Activated naive CD8-positive, alpha-beta T cell treated with anti-CD3 and anti-CD28 coated beads for 36 hours (primary cell): Measurements from ENCODE around the gene EFNA4. TPM values are rescaled to one million over a fixed set of nuclear protein-coding genes. Genes with fewer than 3 reads are reported as not detected.

ENCODE experiments used
- DNase-seq: peaks from one replicate; pipeline ENCODE4 v3.0.0; 2021
- H3K27ac Mint-ChIP-seq: one replicate; pipeline ENCODE4 v1.8.0; 2022; ENCODE audit warnings: mild to moderate bottlenecking, moderate library complexity, mixed read lengths
- H3K27me3 Mint-ChIP-seq: one replicate; pipeline ENCODE4 v1.8.0; 2022; ENCODE audit warnings: mild to moderate bottlenecking, mixed read lengths
- H3K36me3 Mint-ChIP-seq: one replicate; pipeline ENCODE4 v1.8.0; 2021; ENCODE audit warnings: mild to moderate bottlenecking, mixed read lengths
- H3K4me1 Mint-ChIP-seq: one replicate; pipeline ENCODE4 v1.8.0; 2021; ENCODE audit warnings: mixed read lengths
- H3K4me3 Mint-ChIP-seq: one replicate; pipeline ENCODE4 v1.8.0; 2022; ENCODE audit warnings: mild to moderate bottlenecking, moderate library complexity, mixed read lengths
- H3K9me3 Mint-ChIP-seq: one replicate; pipeline ENCODE4 v1.8.0; 2022; ENCODE audit warnings: mixed read lengths
- total RNA-seq, 2 experiments: library from RNA; stranded (reverse); gene quantifications; one replicate each; pipeline ENCODE4 v1.2.3, GENCODE V29; 2021

Gene EFNA4
- total RNA-seq, 2 experiments from 2014 or later, result 2.1 to 2.5 TPM

DNA sequence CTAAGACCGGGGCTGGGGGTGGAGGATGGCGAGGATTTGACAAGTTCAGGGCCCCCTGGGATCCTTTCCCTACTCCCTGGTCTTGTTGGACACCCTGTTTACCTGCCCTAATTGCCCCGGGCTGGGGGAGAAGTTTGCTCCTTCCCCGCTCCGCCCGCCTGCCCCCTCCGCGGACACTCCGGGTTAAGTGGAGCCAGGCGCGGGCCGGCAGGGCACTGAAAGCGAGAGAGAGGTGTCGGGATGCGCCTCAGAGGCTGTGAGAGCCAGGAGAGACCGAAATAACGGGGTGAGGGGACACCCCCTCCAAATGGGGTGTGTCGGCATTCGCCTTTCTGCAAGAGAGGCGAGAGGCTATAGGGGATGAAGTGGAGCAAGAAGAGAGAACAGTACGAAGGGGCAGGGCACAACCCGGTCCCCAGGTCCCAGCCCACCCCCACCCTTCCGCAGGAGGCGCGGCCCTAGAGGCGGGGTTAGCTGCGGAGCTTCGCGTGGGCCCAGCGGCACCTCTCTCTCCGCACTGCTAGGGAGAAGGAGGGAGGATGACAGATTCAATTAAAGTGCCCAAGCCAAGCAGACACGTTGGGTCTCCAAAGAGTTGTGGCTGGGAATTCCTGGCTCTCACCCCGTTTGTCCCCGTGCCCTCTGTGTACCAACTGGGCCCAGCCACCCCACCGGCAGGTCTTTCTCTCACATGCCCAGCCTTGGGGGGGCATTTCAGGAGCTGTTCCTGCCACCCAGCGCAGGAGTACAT is 18.9 kb downstream of the EFNA4 start:
- no peaks in the 10 kb centered on the region for H3K9me3 Mint-ChIP-seq
- peak overlapping the region; percentile 40 for H3K4me3 Mint-ChIP-seq
- H3K27ac Mint-ChIP-seq, result no peak overlapping the region
- DNase-seq, result no peak
- no peaks in the 10 kb centered on the region for H3K36me3 Mint-ChIP-seq
- peaks cover 55% of the 10 kb centered on the region for H3K27me3 Mint-ChIP-seq
- peaks cover 37% of the 10 kb centered on the region for H3K4me1 Mint-ChIP-seq

GRCh38 chr1:155083052-155083541 is 19.6 kb downstream of the EFNA4 start:
- Mint-ChIP-seq H3K36me3 (no peaks in the 10 kb centered on the region), H3K9me3 (no peaks in the 10 kb centered on the region), H3K27ac (no peak overlapping the region), H3K4me3 (no peak overlapping the region), H3K4me1 (peaks cover 37% of the 10 kb centered on the region), H3K27me3 (peaks cover 55% of the 10 kb centered on the region)
- no peak for DNase-seq

GRCh38 chr1:155083865-155084721 is 20.6 kb downstream of the EFNA4 start:
- Mint-ChIP-seq H3K9me3 (no peaks in the 10 kb centered on the region), H3K4me1 (peaks cover 37% of the 10 kb centered on the region), H3K36me3 (no peaks in the 10 kb centered on the region), H3K4me3 (peak overlapping the region; percentile 89), H3K27ac (no peak overlapping the region), H3K27me3 (peaks cover 52% of the 10 kb centered on the region)
- no peak for DNase-seq

- peak; percentile 94 for DNase-seq
- Mint-ChIP-seq H3K4me3 (peak overlapping the region; percentile 89), H3K4me1 (peaks cover 32% of the 10 kb centered on the region), H3K36me3 (no peaks in the 10 kb centered on the region), H3K27ac (peak overlapping the region; percentile 92), H3K27me3 (peaks cover 44% of the 10 kb centered on the region), H3K9me3 (no peaks in the 10 kb centered on the region)
These were observed 21.4 kb downstream of the EFNA4 start for GRCh38 chr1:155084722-155085503.

DNA sequence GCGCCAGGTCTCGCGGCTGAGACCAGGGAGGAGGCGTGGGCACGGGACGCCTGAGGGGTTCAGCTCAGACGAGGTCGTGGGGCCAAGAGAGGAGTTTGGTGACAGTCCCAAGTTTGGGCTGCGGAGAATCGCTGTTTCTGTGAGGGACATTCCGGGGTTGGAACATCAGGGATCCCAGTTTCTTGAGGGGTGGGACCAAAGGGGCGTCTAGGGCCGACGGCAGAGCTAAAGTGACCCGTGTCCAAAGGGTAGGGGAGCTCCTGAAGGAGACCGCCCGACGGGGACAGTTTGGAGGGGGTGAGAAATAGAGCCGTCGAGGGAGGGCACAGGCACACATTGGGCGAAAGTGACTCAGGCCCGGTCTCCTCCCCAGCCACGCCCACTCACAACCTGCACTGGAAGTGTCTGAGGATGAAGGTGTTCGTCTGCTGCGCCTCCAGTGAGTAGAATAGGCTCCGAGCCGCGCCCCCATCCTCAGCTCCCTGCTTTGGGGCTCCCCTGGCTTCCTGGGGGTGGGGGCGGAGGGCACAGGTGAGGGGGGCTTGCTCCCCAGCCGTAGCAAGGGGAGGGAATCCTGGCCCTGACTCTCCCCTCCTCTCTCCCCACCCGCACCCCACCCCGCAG is 22.1 kb downstream of the EFNA4 start:
- peaks cover 32% of the 10 kb centered on the region for H3K4me1 Mint-ChIP-seq
- peak; percentile 82 for DNase-seq
- H3K9me3 Mint-ChIP-seq, result no peaks in the 10 kb centered on the region
- peaks cover 37% of the 10 kb centered on the region for H3K27me3 Mint-ChIP-seq
- peak overlapping the region; percentile 92 for H3K27ac Mint-ChIP-seq
- peak overlapping the region; percentile 89 for H3K4me3 Mint-ChIP-seq
- no peaks in the 10 kb centered on the region for H3K36me3 Mint-ChIP-seq

DNA sequence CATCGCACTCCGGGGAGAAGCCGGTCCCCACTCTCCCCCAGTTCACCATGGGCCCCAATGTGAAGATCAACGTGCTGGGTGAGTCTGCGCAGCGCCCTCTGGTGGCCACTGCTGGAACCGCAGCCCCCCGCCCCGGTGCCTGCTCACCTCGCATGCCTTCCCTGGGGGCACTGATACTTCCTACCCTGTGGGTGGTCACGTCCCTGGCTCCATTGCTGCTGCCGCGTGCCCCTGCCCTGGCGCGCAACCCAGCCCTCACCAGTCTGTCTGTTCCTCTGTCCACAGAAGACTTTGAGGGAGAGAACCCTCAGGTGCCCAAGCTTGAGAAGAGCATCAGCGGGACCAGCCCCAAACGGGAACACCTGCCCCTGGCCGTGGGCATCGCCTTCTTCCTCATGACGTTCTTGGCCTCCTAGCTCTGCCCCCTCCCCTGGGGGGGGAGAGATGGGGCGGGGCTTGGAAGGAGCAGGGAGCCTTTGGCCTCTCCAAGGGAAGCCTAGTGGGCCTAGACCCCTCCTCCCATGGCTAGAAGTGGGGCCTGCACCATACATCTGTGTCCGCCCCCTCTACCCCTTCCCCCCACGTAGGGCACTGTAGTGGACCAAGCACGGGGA is 22.7 kb downstream of the EFNA4 start:
- no peaks in the 10 kb centered on the region for H3K9me3 Mint-ChIP-seq
- H3K36me3 Mint-ChIP-seq, result no peaks in the 10 kb centered on the region
- peaks cover 34% of the 10 kb centered on the region for H3K27me3 Mint-ChIP-seq

DNA sequence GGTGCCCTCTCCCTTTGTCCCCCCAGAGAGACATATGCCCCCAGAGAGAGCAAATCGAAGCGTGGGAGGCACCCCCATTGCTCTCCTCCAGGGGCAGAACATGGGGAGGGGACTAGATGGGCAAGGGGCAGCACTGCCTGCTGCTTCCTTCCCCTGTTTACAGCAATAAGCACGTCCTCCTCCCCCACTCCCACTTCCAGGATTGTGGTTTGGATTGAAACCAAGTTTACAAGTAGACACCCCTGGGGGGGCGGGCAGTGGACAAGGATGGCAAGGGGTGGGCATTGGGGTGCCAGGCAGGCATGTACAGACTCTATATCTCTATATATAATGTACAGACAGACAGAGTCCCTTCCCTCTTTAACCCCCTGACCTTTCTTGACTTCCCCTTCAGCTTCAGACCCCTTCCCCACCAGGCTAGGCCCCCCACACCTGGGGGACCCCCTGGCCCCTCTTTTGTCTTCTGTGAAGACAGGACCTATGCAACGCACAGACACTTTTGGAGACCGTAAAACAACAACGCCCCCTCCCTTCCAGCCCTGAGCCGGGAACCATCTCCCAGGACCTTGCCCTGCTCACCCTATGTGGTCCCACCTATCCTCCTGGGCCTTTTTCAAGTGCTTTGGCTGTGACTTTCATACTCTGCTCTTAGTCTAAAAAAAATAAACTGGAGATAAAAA is 23.5 kb downstream of the EFNA4 start:
- Mint-ChIP-seq H3K27ac (no peak overlapping the region), H3K4me3 (no peak overlapping the region), H3K9me3 (no peaks in the 10 kb centered on the region), H3K27me3 (peaks cover 27% of the 10 kb centered on the region), H3K36me3 (no peaks in the 10 kb centered on the region), H3K4me1 (peaks cover 28% of the 10 kb centered on the region)
- DNase-seq, result no peak

More for the DNA sequence above, 22.7 kb downstream of the EFNA4 start:
- DNase-seq, result peak; percentile 85
- Mint-ChIP-seq H3K27ac (no peak overlapping the region), H3K4me3 (peak overlapping the region; percentile 89), H3K4me1 (peaks cover 31% of the 10 kb centered on the region)

- Mint-ChIP-seq H3K27me3 (peaks cover 3% of the 10 kb centered on the region), H3K4me3 (no peak overlapping the region), H3K27ac (no peak overlapping the region), H3K4me1 (peaks cover 3% of the 10 kb centered on the region), H3K9me3 (no peaks in the 10 kb centered on the region), H3K36me3 (no peaks in the 10 kb centered on the region)
- peak; percentile 82 for DNase-seq
These were observed 27.8 kb downstream of the EFNA4 start for GRCh38 chr1:155091071-155092051.

GRCh38 chr1:155092131-155092530 is 28.6 kb downstream of the EFNA4 start:
- Mint-ChIP-seq H3K4me3 (no peak overlapping the region), H3K4me1 (peaks cover 3% of the 10 kb centered on the region), H3K27ac (no peak overlapping the region), H3K9me3 (no peaks in the 10 kb centered on the region), H3K36me3 (no peaks in the 10 kb centered on the region), H3K27me3 (peaks cover 3% of the 10 kb centered on the region)
- no peak for DNase-seq

DNA sequence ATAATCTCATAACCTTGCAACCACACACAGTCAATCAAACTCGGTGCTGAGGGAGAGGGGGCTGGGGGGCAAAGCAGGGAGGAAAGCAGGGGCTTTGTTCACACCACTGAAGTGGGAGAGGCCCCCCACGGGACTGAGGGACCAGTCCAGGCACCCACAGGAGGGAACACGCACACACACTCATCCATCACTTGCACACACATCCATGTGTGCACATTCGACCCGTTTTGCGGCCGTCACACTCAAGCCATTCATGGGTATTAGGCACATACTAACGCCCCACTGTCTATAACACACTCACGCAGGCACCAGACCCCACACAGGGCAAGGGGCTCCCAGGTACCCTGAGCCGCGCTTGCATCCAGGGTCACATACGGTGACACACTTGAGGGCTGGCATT is 29.1 kb downstream of the EFNA4 start:
- no peaks in the 10 kb centered on the region for H3K9me3 Mint-ChIP-seq
- no peak overlapping the region for H3K27ac Mint-ChIP-seq
- peaks cover 3% of the 10 kb centered on the region for H3K27me3 Mint-ChIP-seq
- H3K4me1 Mint-ChIP-seq, result peaks cover 3% of the 10 kb centered on the region
- DNase-seq, result no peak
- no peak overlapping the region for H3K4me3 Mint-ChIP-seq
- H3K36me3 Mint-ChIP-seq, result no peaks in the 10 kb centered on the region

- DNase-seq, result no peak
- Mint-ChIP-seq H3K4me1 (peaks cover 3% of the 10 kb centered on the region), H3K36me3 (no peaks in the 10 kb centered on the region), H3K27ac (no peak overlapping the region), H3K4me3 (no peak overlapping the region), H3K27me3 (peaks cover 3% of the 10 kb centered on the region), H3K9me3 (no peaks in the 10 kb centered on the region)
These were observed 30.5 kb downstream of the EFNA4 start for GRCh38 chr1:155093911-155094621.

GRCh38 chr1:155094622-155094948 is 31.0 kb downstream of the EFNA4 start:
- no peak for DNase-seq
- Mint-ChIP-seq H3K27ac (no peak overlapping the region), H3K4me1 (peaks cover 3% of the 10 kb centered on the region), H3K4me3 (no peak overlapping the region), H3K9me3 (no peaks in the 10 kb centered on the region), H3K36me3 (no peaks in the 10 kb centered on the region), H3K27me3 (peaks cover 3% of the 10 kb centered on the region)
